Measurements from ENCODE around the gene SRGN. TPM values are rescaled to one million over a fixed set of nuclear protein-coding genes. Genes with fewer than 3 reads are reported as not detected.

Gene SRGN
- total RNA-seq, 1 donor from 2014 or later, result 117 TPM

GRCh38 chr10:69056129-69056528 lies 31.8 kb upstream of the SRGN start:
- no peaks in the 10 kb centered on the region for H3K36me3 ChIP-seq
- H3K9me3 ChIP-seq, result no peaks in the 10 kb centered on the region
- no peaks in the 10 kb centered on the region for H3K27me3 ChIP-seq
- DNase-seq (ENCODE audit: extremely low spot score in 2 of 2), result no peak
- H3K4me1 ChIP-seq, result peaks cover 3% of the 10 kb centered on the region
- TF ChIP-seq POLR2A (IDR thresholded peaks at IDR 0.05) (no peak), CTCF (IDR thresholded peaks at IDR 0.05) (no peak), POLR2AphosphoS5 (IDR thresholded peaks at IDR 0.05; ENCODE audit: insufficient read depth in 1 of 2, low read depth in 1 of 2) (no peak)
- no peak overlapping the region for H3K4me3 ChIP-seq
- intact Hi-C loops (cut with DNase I), result no loop called here
- no peak overlapping the region for H3K27ac ChIP-seq

GRCh38 chr10:69056536-69057260 lies 31.2 kb upstream of the SRGN start:
- H3K4me3 ChIP-seq, result no peak overlapping the region
- peak overlapping the region; percentile 13 for H3K27ac ChIP-seq
- DNase-seq (ENCODE audit: extremely low spot score in 2 of 2), result no peak
- H3K27me3 ChIP-seq, result no peaks in the 10 kb centered on the region
- peaks cover 6% of the 10 kb centered on the region for H3K4me1 ChIP-seq
- no peaks in the 10 kb centered on the region for H3K9me3 ChIP-seq
- TF ChIP-seq POLR2A (IDR thresholded peaks at IDR 0.05) (no peak), CTCF (IDR thresholded peaks at IDR 0.05) (no peak), POLR2AphosphoS5 (IDR thresholded peaks at IDR 0.05; ENCODE audit: insufficient read depth in 1 of 2, low read depth in 1 of 2) (no peak)
- no peaks in the 10 kb centered on the region for H3K36me3 ChIP-seq
- intact Hi-C loops (cut with DNase I), result no loop called here

- intact Hi-C loops (cut with DNase I), result no loop called here
- Histone ChIP-seq H3K4me3 (no peak overlapping the region), H3K27me3 (no peaks in the 10 kb centered on the region), H3K36me3 (no peaks in the 10 kb centered on the region), H3K4me1 (peaks cover 13% of the 10 kb centered on the region), H3K27ac (peak overlapping the region; percentile 13), H3K9me3 (no peaks in the 10 kb centered on the region)
- TF ChIP-seq POLR2AphosphoS5 (IDR thresholded peaks at IDR 0.05; ENCODE audit: insufficient read depth in 1 of 2, low read depth in 1 of 2), result no peak
- TF ChIP-seq POLR2A (IDR thresholded peaks at IDR 0.05), result no peak
- no peak for TF ChIP-seq CTCF (IDR thresholded peaks at IDR 0.05)
- DNase-seq (ENCODE audit: extremely low spot score in 2 of 2), result no peak
Measured at GRCh38 chr10:69057261-69057950, 30.5 kb upstream of the SRGN start.

GRCh38 chr10:69057951-69058297 lies 30.0 kb upstream of the SRGN start:
- no peaks in the 10 kb centered on the region for H3K36me3 ChIP-seq
- H3K9me3 ChIP-seq, result no peaks in the 10 kb centered on the region
- TF ChIP-seq CTCF (IDR thresholded peaks at IDR 0.05), result no peak
- no peak for TF ChIP-seq POLR2AphosphoS5 (IDR thresholded peaks at IDR 0.05; ENCODE audit: insufficient read depth in 1 of 2, low read depth in 1 of 2)
- no peak for TF ChIP-seq POLR2A (IDR thresholded peaks at IDR 0.05)
- no peak for DNase-seq (ENCODE audit: extremely low spot score in 2 of 2)
- intact Hi-C loops (cut with DNase I), result no loop called here
- no peak overlapping the region for H3K4me3 ChIP-seq
- H3K27ac ChIP-seq, result no peak overlapping the region
- peaks cover 14% of the 10 kb centered on the region for H3K4me1 ChIP-seq
- no peaks in the 10 kb centered on the region for H3K27me3 ChIP-seq
